LNCaP clone FGC (cell line): ENCODE measurements around the gene ALPP.
A peak's percentile ranks its signal among the peaks of the same experiment; 100 is the strongest.
"Not testable (repeated sequence)": the region's sequence is repeated elsewhere in the genome, so short reads cannot be mapped to it uniquely, and the experiment has no call there.

Source experiments
- DNase-seq: peaks from one replicate; pipeline ENCODE4 v3.0.0-alpha.2; 2011; ENCODE audit warnings: low read depth
- H3K4me3 ChIP-seq: 2 replicates; pipeline ENCODE4 v1.5.1; 2011; ENCODE audit warnings: mild to moderate bottlenecking, low read depth, low read length, control low read depth
- CTCF ChIP-seq: IDR thresholded peaks from 2 replicates; pipeline ENCODE4 v1.5.1; 2012; ENCODE audit warnings: mild to moderate bottlenecking; ENCODE audit not compliant: control insufficient read depth, insufficient read depth; ENCODE audit errors: extremely low read depth

ALPP gene

GRCh38 chr2:232378735-232379151 lies at the start of gene ALPP:
Gene ALPP (plus strand): TSS chr2:232378751. CDS start chr2:232378803, 52 bp downstream.
- not testable (repeated sequence) for H3K4me3 ChIP-seq, DNase-seq

GRCh38 chr2:232329716-232330067 lies 48.9 kb upstream of the ALPP start:
- H3K4me3 ChIP-seq, result no peak overlapping the region
- DNase-seq, result no peak
- TF ChIP-seq CTCF, result no peak

- DNase-seq, result no peak
- no peak overlapping the region for H3K4me3 ChIP-seq
- no peak for TF ChIP-seq CTCF
Observed at GRCh38 chr2:232330068-232330999, 48.2 kb upstream of the ALPP start.

- not testable (repeated sequence) for H3K4me3 ChIP-seq, DNase-seq
Observed at GRCh38 chr2:232331061-232331460, 47.5 kb upstream of the ALPP start.

- H3K4me3 ChIP-seq, DNase-seq: not testable (repeated sequence)
Observed at GRCh38 chr2:232331641-232332040, 46.9 kb upstream of the ALPP start.

- H3K4me3 ChIP-seq, DNase-seq: not testable (repeated sequence)
Observed at GRCh38 chr2:232332244-232332939, 46.2 kb upstream of the ALPP start.

- H3K4me3 ChIP-seq, result no peak overlapping the region
- TF ChIP-seq CTCF, result no peak
- DNase-seq, result no peak
Observed at GRCh38 chr2:232332940-232333259, 45.7 kb upstream of the ALPP start.

GRCh38 chr2:232333361-232334135 lies 45.0 kb upstream of the ALPP start:
- DNase-seq, result no peak
- H3K4me3 ChIP-seq, result no peak overlapping the region
- peak; percentile 45 for TF ChIP-seq CTCF

- not testable (repeated sequence) for H3K4me3 ChIP-seq, DNase-seq
Observed at GRCh38 chr2:232334136-232334884, 44.2 kb upstream of the ALPP start.

GRCh38 chr2:232334885-232335205 lies 43.7 kb upstream of the ALPP start:
- not testable (repeated sequence) for DNase-seq, H3K4me3 ChIP-seq

- H3K4me3 ChIP-seq, DNase-seq: not testable (repeated sequence)
Observed at GRCh38 chr2:232335206-232335858, 43.2 kb upstream of the ALPP start.
